GM18517 (cell line): Measurements from ENCODE around the gene CCDC158.
"Not testable (repeated sequence)": the region's sequence is repeated elsewhere in the genome, so short reads cannot be mapped to it uniquely, and the experiment has no call there.

Source experiments
- ATAC-seq: cut with Tn5 transposase; IDR thresholded peaks from one replicate; pipeline ENCODE4 v1.9.1; 2021; ENCODE audit warnings: mild to moderate bottlenecking, moderate library complexity; ENCODE audit not compliant: unreplicated experiment

CCDC158 gene

DNA sequence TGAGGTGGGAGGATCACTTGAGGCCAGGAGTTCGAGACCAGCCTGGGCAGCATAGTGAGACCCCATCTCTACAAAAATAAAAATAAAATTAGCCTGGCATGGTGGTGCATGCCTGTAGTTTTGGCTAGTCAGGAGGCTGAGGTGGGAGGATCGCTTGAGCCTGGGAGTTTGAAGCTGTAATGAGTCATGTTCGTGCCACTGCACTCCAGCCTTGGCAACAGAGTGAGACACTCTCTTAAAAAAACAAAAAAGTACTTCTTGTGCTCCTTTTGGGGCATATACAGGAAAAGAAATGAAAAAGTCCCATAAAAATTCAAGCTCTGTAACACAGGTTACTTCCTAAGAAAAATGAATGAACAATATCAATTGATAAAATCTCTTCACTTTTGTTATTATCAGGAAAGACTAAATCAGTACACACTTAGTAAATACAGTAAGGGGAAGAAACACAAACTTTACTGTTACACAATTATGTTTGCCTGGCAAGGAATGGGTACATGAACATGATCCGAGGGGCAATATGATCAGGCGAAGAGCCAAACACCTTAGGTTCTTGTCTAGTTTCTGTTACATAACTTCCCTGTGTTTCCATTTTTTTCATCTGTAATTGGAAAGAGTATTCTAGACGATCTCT is 46.9 kb downstream of the CCDC158 start:
- ATAC-seq, result no peak

- no peak for ATAC-seq
Measured at GRCh38 chr4:76366737-76367136, 54.2 kb downstream of the CCDC158 start.

GRCh38 chr4:76365636-76366035 is 55.3 kb downstream of the CCDC158 start:
- ATAC-seq, result no peak

DNA sequence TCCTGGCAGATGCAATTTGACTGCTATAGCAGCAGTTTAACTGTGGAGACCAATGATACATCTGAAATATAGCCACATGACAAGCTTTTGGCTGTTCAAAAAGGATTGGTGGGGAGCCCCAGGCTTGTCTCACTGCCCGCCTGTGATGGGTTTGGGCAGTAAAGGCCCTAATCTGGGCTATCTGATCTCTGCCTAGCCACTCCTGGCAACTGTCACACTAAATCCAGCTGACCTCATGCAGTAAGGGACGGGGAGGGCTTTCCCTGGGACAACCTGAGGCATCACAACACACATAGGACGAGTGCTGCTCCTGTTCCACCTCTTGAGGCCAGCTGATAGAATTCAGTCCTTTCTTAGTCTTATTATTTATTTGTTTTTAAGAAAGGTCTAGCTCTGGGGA is 56.2 kb downstream of the CCDC158 start:
- ATAC-seq, result no peak

DNA sequence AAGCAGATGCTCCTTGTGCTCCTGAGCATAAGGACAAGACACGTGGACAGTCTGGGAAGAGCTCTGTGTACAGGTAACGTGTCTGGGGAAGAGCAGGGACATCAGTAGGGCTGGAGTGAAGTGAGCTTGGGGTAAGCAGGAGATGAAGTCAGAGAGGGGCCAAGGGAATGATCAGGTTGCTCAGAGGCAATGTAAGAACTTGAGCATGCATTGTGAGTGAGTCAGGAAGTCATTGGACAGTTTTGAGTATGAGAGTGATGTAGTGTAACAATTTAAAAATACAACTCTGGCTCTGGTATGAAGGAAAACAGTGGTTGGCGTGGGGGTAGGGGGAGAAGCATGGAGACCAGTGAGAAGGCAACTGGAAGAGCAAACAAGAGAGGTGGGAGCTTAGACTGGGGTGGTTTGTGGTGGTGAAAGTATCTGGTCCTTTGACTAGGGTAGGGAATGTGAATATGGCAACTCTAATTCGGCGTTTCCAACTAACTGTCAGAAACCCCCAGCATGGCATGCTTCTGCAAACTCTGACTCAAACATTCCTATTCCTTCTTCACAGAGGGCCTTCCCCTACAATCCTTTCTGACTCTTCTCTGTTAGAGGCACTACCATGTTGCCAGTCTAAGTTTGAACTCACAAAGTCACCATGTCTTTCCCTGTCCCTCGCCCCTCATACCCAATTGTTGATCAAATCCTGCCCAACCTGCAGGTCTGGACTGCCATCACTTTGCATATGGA is 57.2 kb downstream of the CCDC158 start:
- ATAC-seq, result no peak

DNA sequence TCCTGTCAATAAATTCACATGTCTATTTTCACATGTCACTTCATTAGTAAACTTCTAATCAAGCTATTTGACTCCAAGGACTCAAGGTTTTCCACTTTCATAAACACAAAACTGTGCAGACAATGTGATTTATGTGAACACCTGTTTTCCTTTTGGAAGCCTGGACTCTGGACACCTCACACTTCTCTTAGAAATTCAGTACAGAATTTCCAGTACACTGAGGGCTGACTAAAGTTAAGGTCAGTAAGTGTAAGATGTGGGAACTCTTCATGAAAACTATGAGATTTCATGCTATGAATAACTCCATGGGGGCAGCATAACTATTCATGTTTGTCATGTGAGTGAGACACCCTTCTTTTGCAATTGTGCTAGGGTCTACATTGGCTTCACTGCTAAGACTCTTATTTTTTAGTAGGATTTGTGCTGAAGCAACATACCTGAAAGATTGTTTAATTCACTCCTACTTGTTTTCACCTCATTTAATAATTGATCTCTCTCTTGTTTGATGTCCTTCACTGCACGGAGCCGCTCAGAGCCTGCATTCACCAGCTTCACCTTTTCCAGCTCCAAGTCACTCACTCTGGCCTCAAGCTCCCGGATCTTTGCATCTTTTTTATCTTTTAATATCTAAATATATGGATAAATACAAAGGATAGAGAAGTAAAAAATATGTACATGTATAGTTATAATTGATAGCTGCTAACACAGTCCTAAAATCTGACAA is 59.1 kb downstream of the CCDC158 start:
- ATAC-seq, result no peak

DNA sequence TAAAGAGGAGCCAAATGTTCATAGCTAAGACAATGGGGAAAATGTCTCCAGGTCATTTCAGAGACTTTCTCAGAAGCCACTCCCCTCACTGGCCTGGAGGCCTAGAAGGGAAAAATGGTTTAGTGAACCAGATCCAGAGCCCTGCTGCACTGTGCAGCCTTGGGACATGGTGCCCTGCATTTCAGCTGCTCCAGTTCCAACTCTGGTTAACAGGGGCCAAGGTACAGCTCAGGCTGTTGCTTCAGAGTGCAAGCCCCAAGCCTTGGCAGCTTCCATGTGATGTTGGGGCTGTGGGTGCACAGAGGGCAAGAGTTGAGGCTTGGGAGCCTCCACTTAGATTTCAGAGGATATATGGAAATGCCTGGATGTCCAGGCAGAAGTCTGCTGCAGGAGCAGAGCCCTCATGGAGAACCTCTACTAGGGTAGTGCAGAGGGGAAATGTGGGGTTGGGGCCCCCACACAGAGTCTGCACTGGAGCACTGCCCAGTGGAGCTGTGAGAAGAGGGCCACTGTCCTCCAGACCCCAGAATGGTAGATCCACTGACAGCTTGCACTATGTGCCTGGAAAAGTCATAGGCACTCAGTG is 61.0 kb downstream of the CCDC158 start:
- not testable (repeated sequence) for ATAC-seq

GRCh38 chr4:76357981-76358380 is 63.0 kb downstream of the CCDC158 start:
- ATAC-seq, result no peak

DNA sequence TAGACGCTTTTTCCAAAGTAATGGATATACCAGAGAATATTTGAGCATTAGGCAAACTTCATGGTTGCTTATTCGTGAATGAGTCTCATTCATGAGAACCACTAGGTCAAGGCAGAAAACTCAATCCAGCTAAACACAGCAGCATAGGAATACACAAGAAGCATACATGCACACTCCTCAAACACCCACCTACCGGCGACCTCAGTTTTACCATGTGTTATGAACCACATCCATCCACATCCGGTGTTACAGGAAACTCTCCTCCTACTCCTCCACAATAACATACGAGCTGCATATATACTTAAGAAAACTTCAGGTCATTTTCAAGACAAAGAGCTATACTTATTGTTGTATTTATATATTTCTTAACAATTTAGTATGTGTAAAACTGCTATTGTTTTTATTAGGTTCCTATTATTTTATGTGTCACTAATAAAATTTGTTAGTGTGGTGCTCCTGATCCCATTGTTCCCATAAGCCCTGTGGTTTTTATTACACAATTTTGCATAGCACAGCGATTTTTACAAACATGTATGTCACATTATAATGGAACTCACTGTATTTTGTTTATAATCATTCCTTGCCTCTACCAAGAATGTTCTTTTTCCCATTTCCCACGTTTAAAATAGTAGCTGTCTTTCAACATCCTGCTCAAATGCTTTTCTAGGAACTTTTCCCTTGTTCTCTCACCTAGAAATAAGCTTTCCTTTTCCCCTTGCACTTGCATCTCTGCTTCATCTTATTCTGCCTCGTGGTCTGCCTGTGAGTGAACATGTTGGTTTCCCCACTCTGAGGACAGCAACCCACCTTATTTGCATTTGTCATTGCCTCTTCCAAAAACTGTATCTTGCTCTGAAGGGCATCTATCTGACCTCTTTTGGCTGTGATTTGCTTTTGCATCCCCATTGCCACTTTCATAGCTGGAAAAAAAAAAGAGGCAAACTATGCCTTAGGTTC is 66.1 kb downstream of the CCDC158 start:
- no peak for ATAC-seq

GRCh38 chr4:76342803-76343202 is 78.1 kb downstream of the CCDC158 start:
- no peak for ATAC-seq

- ATAC-seq, result no peak
Measured at GRCh38 chr4:76342191-76342590, 78.8 kb downstream of the CCDC158 start.

GRCh38 chr4:76341063-76341462 is 79.9 kb downstream of the CCDC158 start:
- ATAC-seq, result no peak

GRCh38 chr4:76339364-76339763 is 81.6 kb downstream of the CCDC158 start:
- no peak for ATAC-seq

DNA sequence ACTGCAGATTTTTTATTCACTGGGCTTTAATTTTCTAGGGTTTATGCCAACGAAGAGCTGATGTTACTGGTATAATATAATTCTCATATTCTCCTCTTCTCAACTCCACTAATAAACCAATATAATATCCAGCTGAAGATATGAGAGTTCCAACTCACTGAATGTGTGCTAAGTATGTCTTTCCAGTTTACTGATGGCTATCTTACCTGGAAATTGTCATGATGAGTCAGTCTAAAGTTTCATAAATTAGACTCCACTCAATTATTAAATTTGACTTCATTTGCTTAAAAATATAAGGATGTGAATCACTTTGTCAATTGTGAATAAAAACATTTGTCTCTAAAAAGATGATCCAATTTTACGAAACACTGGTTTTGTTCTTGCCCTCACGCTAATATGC is 86.1 kb downstream of the CCDC158 start:
- ATAC-seq, result no peak

DNA sequence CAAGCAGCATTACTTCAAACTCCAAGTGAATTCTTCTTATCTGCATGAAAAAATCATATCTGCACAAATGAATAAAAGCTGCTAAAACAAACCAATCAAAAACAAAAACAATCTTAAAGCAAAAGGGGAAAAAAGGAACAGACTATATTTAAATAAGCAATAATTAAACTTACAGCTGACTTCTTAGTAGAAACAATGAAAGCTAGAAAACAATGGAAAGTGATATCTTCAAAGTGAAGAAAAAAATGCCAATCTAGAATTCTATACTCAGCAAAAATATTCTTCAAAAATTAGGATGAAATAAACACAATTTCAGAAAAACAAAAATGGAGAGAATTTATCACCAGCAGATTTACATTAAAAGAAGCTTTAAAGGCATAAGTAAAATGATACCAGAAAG is 94.4 kb downstream of the CCDC158 start:
- ATAC-seq, result no peak

- no peak for ATAC-seq
Measured at GRCh38 chr4:76325072-76325471, 95.9 kb downstream of the CCDC158 start.

DNA sequence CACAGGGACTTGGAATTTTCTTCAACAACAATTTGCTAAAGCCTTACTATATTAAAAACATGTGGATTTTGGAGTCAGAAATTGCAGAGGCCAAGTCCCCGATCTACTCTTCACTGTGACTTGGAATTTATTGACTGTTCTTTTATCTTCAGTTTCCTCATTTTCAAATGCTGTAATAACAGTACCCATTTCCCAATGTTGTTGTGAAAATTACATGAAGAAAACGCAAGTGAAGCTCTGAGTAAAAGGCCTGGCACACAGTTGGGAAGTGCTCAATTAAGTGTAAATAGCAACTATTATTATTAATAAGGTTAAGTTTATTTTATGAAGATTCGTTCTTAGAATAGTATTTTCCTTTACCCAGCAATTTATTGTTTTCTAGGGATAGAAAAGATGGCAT is 98.7 kb downstream of the CCDC158 start:
- ATAC-seq, result no peak

DNA sequence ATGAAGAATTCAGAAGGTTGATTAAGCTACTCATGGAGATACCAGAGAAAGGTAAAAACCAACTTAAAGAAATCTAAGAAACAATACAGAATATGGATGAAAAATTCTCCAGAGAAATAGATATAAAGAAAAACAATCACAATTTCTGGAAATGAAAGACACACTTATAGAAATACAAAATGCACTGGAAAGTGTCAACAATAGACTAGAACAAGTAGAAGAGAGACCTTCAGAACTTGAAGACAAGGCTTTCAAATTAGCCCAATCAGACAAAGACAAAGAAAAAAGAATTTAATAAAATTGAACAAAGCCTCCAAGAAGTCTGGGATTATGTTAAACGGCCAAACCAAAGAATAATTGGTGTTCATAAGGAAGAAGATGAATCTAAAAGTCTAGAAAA is 104.8 kb downstream of the CCDC158 start:
- ATAC-seq, result no peak

- ATAC-seq, result no peak
Measured at GRCh38 chr4:76315267-76315918, 105.5 kb downstream of the CCDC158 start.

DNA sequence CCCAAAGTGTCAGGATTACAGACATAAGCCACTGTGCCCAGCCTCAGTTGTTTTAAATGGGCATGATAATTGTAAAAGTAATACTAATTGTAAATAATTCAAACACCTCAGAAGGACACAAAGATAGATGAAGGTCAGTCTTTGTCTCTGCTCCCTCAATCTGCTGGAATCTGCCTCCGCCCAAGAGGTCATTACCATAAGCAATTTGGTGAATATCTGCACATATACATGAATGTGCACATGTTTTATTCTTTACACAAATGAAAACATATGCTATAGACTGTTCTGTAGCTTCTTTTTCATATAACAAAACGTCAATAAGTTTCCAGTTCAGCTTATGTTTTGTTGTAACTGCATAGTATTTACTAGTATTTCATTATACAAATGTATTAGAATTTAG is 107.4 kb downstream of the CCDC158 start:
- ATAC-seq, result no peak
